A673 (cell line): ENCODE results near the gene GLDN. TPM values are rescaled to one million over a fixed set of nuclear protein-coding genes. Genes with fewer than 3 reads are reported as not detected.

Experiments
- BruUV-seq: library from RNA; stranded (reverse); fragments of 400-500 nt; replicated peaks from 2 replicates; lab custom pipeline; 2021; lab: Mats Ljungman, UMichigan
- CTCF ChIA-PET: fragments of 300-600 bp; sonication (Branson Sonifier 250); formaldehyde crosslinking; loops from one replicate; lab custom pipeline; 2022; ENCODE audit warnings: antibody characterized with exemption; lab: Charles Lee
- POLR2A ChIA-PET: fragments of 300-600 bp; sonication (Branson Sonifier 250); formaldehyde crosslinking; loops from one replicate; lab custom pipeline; 2022; ENCODE audit warnings: antibody characterized with exemption; ENCODE audit not compliant: low non-redundant PET; lab: Charles Lee
- DNase-seq: peaks from one replicate; pipeline ENCODE4 v3.0.0-alpha.2; 2015; ENCODE audit warnings: low spot score
- H3K27ac ChIP-seq: fragments of 200-600 bp; sonication (generic); 2 replicates; pipeline ENCODE4 v1.5.1; 2016; ENCODE audit warnings: mixed run types, low read depth, mild to moderate bottlenecking, mixed read lengths, antibody characterized with exemption, low read length; ENCODE audit not compliant: poor library complexity, severe bottlenecking
- H3K27me3 ChIP-seq: fragments of 200-600 bp; sonication (generic); replicated peaks from 2 replicates; pipeline ENCODE4 v1.6.1; 2017; ENCODE audit warnings: mixed run types, low read depth, mild to moderate bottlenecking, mixed read lengths, antibody characterized with exemption, low read length; ENCODE audit not compliant: insufficient read depth, poor library complexity
- H3K36me3 ChIP-seq: fragments of 200-600 bp; sonication (generic); 2 replicates; pipeline ENCODE4 v1.6.1; 2016; ENCODE audit warnings: mixed run types, mild to moderate bottlenecking, mixed read lengths, antibody characterized with exemption, low read length; ENCODE audit not compliant: insufficient read depth, poor library complexity, severe bottlenecking
- H3K4me1 ChIP-seq: fragments of 200-600 bp; sonication (generic); 2 replicates; pipeline ENCODE4 v1.6.1; 2017; ENCODE audit warnings: mixed run types, mild to moderate bottlenecking, mixed read lengths, antibody characterized with exemption, low read length; ENCODE audit not compliant: insufficient read depth, poor library complexity, severe bottlenecking
- H3K4me3 ChIP-seq: fragments of 200-600 bp; sonication (generic); 2 replicates; pipeline ENCODE4 v1.5.1; 2016; ENCODE audit warnings: low read depth, mixed run types, mild to moderate bottlenecking, mixed read lengths, low read length; ENCODE audit not compliant: poor library complexity, severe bottlenecking
- H3K9me3 ChIP-seq: fragments of 200-600 bp; sonication (generic); 2 replicates; pipeline ENCODE4 v1.6.1; 2016; ENCODE audit warnings: mixed run types, low read depth, mild to moderate bottlenecking, mixed read lengths, antibody characterized with exemption, low read length; ENCODE audit not compliant: poor library complexity, severe bottlenecking
- CTCF ChIP-seq: fragments of 300-800, 200-600 bp; sonication (generic); conservative IDR thresholded peaks from 2 replicates; pipeline ENCODE4 v1.5.1; 2017; ENCODE audit warnings: low read depth, mild to moderate bottlenecking, antibody characterized with exemption, low read length, moderate library complexity, mixed read lengths
- EZH2 ChIP-seq: fragments of 200-600 bp; sonication (generic); IDR thresholded peaks from 2 replicates; pipeline ENCODE4 v1.6.1; 2017; ENCODE audit warnings: borderline replicate concordance, low read depth, mild to moderate bottlenecking, mixed read lengths, antibody characterized with exemption, low read length; ENCODE audit not compliant: poor library complexity, severe bottlenecking
- intact Hi-C: fragments of 100-400 bp; cut with micrococcal nuclease; formaldehyde crosslinking; loops from one replicate; pipeline ENCODE4 v1.10.0; 2022; ENCODE audit not compliant: unreplicated experiment
- microRNA-seq: library from miRNA; unstranded; fragments of <30 nt; microRNA quantifications from one replicate; pipeline ENCODE4 v1.2.0, GENCODE V29; 2021
- total RNA-seq: library from RNA; stranded (reverse); gene quantifications from 2 replicates; pipeline ENCODE4 v1.2.3, GENCODE V29; 2021

Gene GLDN
- total RNA-seq, 1 experiment from 2014 or later, result not detected

- Histone ChIP-seq H3K4me3 (no peak overlapping the region), H3K9me3 (no peaks in the 10 kb centered on the region), H3K36me3 (peaks cover 6% of the 10 kb centered on the region), H3K4me1 (peaks cover 5% of the 10 kb centered on the region), H3K27me3 (no peaks in the 10 kb centered on the region), H3K27ac (no peak overlapping the region)
- ChIA-PET CTCF (no interaction called here), POLR2A (no interaction called here)
- DNase-seq, result no peak
- TF ChIP-seq CTCF (no peak), EZH2 (no peak)
- no TSS peak for BruUV-seq
- intact Hi-C loops, result no loop called here
Measured at GRCh38 chr15:51447855-51448621, 106.6 kb downstream of the GLDN start.

GRCh38 chr15:51448622-51449399 lies 107.4 kb downstream of the GLDN start:
- DNase-seq, result no peak
- Histone ChIP-seq H3K4me1 (peaks cover 5% of the 10 kb centered on the region), H3K36me3 (peaks cover 6% of the 10 kb centered on the region), H3K4me3 (no peak overlapping the region), H3K27ac (no peak overlapping the region), H3K9me3 (no peaks in the 10 kb centered on the region), H3K27me3 (no peaks in the 10 kb centered on the region)
- intact Hi-C loops, result no loop called here
- ChIA-PET POLR2A (no interaction called here), CTCF (no interaction called here)
- TF ChIP-seq CTCF (no peak), EZH2 (no peak)
- no TSS peak for BruUV-seq

- POLR2A ChIA-PET, result no interaction called here
- no peak for DNase-seq
- no TSS peak for BruUV-seq
- intact Hi-C loops, result no loop called here
- TF ChIP-seq EZH2 (no peak), CTCF (no peak)
- H3K4me1 ChIP-seq, result peaks cover 5% of the 10 kb centered on the region
- H3K36me3 ChIP-seq, result peaks cover 6% of the 10 kb centered on the region
- CTCF ChIA-PET, result no interaction called here
- H3K27me3 ChIP-seq, result no peaks in the 10 kb centered on the region
- no peaks in the 10 kb centered on the region for H3K9me3 ChIP-seq
- H3K27ac ChIP-seq, result no peak overlapping the region
- H3K4me3 ChIP-seq, result no peak overlapping the region
Measured at GRCh38 chr15:51450001-51450400, 108.5 kb downstream of the GLDN start.

Small RNAs within 50 kb of the gene (microRNA-seq; reads per million reads assigned to microRNA genes)
- gene MIR7973-1 (not detected), gene MIR7973-2 (not detected)

Other genes with a start within 250 kb of the GLDN start
- 0.15 and 0.24 TPM in 2 replicates for gene TNFAIP8L3, start 246.7 kb upstream of the GLDN start, total RNA-seq
- 0.42 and 0.80 TPM in 2 replicates for gene CYP19A1, start 3.1 kb upstream of the GLDN start, total RNA-seq